HG03108 (cell line): Measurements from ENCODE around the gene NPLOC4.

Experiments used
- ATAC-seq: cut with Tn5 transposase; IDR thresholded peaks from one replicate; pipeline ENCODE4 v1.9.1; 2021; ENCODE audit warnings: moderate library complexity; ENCODE audit not compliant: unreplicated experiment

The NPLOC4 gene

DNA sequence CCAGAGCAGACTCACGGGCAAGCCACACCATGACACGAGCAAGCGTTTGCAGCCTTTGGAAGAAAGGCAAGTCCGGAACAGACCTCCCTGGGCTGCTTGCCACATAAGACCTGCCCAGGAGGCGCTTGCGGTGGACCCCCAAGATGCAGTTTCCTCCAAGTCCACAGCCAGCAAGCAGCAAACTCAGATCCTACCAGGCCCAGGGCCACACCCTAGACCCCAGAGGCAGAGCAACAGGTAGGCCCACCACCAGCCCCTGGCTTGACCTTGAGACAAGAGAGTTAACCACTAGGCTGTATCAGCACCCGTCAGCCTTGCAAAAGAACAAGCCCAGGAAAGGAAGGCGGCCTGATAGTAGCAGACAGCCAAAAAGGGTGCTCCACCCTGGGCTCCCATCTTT lies 87.1 kb downstream of the NPLOC4 start:
- no peak for ATAC-seq

DNA sequence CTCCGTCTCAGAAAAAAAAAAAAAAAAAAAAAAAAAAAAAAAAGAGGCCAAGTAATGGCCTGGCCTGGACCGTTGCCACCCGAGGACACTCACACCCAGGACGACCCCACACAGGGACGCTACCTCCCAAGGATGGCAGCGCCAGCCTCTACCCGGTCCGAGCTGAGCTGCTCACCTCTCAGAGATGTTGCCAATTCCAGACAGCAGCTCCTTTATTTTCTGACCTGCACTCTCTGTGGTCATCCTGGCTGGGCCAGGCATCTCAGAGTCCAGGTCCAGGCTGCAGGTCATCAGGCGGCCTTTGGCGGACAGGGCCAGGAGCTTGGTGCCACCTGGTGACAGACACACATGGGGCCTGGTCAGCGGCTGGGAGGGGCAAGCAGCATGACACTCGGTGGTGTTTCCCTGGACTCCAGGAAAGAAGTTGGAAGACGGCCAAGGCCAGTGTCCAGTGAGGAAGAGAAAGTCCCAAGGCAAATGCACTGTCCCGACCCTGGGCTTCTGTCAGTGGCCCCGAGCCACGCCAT lies 87.8 kb downstream of the NPLOC4 start:
- no peak for ATAC-seq

DNA sequence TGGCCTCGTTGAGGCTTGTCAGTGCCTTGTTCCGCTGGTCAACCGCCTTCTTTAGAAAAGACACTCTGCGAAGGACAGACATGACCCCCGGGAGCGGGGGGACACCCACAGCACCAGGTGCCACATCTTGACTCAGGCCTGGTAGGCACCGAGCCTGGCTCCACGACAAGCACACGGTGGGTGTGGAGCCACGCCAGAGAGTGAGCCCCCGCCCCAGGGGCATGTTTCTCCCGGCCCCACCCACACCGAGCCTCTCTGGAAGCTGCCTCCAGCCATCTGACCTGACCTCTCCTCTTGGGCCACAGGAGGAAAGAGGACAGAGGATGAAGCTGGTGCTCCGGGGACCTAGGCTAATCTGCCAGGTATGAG lies 89.3 kb downstream of the NPLOC4 start:
- no peak for ATAC-seq

DNA sequence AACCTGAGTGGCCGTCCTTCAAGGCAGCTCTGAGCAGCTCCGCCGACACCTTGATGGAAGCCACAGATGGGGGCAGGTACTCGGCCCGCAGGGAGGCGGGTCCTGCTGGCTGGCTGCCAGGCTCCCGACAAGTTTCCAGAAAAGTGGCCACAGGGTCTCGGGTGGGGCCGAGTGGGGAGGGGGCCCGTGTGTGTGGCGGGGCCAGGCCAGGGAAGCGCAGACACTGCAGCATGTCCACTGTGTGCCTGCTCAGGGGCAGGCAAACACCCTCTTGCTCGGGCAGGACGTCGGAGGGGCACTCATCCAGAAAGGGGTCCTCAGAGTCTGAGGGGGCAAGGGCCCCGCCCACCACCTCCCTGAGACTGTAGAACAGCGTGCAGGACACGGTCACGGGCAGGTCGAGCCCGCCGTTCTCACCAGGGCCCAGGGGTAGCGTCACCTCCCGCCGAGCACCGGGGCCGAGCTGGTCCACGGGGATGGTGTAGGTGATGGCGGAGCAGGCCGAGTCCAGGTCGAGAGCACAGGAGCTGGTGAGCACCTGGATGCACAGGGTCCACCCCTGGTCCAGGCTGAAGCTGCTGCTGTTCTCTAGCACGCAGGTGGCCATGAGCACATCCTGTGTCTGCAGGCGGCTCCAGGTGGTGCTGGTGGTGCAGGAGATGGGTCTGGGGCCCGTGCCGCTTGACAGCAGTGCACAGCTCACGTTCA lies 89.9 kb downstream of the NPLOC4 start:
- ATAC-seq: no peak

DNA sequence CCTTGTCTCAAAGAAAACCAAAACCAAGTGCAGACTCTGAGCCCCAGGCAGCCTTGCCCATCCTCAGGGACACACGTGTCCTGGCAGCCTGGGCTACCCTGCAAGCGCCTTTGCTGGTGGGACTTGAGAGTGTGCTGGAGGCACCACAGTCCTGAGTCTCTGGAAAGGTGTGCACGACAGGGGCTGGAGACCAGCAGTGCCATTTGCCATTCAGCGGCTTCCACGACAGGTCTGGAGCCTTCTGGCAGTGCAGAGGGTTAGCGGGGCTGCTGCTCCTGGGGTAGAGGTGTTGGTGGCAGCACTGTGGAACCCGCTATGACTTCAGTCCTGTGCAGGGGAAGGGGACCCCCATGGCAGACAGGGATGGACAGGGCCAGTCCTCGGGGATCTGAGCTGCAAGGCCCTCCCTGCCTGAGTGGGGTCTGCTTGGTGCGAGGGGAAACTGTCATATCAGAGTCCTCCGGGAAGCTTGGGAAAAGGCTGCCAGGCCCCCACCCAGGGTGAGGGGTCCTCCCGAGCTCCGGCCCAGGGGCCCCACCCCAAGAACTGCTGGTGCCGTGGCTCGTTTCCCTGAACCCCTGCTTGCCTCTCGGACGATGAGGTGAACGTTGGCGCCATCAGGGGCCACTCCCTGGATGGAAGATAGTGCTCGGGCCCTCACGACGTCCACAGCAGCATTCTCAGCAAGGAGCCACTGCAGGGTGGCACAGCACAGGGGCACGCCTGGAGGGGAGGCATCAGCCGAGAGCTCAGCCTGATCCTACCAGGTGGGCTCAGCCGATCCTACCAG lies 91.6 kb downstream of the NPLOC4 start:
- no peak for ATAC-seq

DNA sequence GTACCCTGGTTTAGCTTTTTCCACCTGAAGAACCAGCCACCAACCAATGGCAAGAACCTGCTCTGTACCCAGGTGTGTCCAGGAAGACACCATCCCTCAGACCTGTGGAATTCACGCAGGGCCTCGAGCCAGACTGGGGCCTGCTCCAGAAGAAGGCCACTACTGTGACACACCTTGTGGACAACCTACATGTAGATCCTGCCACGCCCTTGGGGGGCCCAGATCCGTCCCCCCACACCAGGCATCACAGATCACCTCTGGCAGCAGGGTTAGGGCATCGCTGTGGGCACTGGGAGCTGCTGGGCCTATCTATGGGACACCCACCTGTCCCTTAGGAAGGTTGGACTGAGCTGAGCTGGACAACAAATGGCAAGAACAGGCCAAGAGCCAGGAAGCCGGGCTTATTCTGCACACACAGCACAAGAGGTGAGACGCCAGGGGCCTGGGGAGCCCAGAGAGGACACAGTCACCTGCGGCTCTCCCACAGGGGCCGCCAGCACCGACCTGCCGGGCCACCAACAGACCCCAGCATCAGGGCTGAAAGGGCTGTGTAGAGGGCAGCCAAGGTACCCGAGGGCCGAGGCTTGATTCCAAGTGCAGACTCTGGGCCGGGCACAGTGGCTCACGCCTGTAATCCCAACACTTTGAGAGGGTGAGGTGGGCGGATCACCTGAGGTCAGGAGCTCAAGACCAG lies 92.5 kb downstream of the NPLOC4 start:
- ATAC-seq: no peak

DNA sequence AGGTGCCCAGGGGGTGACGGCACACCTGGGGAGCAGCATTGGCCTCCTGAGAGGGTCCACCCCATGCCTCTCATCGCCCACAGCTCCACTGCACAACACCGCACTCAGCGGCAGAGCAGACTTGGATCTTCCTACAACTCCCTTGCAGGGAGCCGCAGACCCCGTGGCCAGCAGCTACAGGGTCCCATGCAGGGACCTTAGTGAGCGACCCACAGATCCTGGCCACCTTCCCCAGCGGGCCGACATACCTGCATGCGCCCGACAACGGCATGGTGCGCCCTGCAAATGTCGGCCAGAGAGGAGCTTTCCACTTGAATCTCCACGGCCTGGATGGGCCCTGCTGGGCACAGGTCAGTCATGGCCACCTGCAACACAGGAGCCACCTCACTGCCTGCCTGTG lies 93.2 kb downstream of the NPLOC4 start:
- ATAC-seq: no peak

DNA sequence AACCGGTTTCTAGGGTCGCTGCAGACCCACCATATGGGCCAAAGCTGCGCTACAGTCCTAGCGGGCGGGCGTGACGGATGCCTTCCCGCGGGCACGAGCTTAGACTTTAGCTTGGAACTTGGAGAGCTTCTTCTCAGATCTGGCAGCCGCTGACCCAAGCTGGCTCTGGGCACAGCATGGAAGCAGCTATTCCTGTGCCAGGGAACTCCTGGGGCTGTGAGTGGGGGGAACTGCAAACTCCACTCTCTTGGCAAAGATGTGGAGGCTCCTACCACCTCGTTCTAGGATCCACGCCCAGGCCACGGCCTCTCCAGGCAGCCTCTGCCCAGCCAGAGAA lies 93.6 kb downstream of the NPLOC4 start:
- ATAC-seq: no peak

DNA sequence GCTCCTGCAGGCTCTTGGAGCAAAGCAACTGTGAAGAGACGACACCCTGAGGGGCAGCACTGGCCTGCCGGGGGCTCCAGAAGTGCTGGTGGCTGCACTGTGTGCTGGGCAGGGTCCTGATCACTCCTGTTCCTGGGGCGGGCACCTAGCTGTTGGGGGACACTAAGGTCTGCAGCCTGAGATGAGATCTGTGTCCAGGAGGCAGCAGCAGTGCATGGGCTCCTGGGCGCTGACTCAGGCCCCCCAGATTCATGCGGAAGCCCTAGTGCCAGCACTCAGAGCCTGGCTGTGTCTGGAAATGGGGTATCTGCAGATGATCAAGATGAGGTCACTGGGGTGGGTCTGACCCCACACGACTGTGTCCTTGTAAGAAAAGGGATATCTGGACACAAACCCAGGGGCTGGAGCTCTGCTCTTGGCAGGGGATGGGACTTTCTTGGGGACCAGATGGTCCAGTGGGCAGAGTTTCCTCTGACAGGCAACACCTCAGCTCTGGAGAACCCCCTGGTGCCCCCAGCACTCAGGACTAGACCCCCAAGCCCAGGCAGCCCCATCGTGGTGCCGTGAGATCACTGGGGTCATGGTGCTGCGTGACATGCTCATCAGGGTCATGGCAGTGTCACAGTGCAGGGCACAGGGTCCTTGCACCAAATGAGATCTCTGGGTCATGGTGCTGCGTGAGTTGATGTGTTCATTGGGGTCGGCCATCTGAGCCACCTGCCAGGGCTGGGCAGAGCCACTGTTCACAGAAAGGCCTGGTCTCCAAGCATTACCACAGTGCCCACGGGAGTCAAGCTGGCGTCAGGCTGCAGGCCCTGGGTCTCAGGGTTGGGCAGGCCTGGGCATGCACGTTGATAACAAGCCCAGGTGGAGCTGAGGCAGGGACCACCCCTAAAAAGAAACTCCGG lies 94.2 kb downstream of the NPLOC4 start:
- no peak for ATAC-seq

DNA sequence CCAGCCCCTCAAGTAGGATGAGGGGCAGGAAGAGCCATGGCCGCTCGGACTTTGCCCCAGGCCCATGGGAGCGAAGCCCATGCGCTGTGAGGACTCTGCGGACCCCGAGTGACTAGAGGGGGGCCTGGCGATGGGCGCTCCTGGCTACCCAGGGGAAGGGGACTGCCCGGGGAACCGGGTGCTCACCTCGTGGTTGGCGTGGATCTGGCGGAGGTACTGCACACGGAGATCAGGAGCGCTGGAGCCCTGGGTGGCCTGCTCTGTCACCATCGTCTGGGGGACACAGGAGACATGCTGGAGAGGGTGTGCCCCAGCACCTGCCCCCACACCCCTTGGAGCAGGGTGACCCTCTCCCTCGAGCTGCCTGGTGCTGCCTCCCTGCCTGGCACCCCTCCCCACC lies 95.8 kb downstream of the NPLOC4 start:
- ATAC-seq: no peak

DNA sequence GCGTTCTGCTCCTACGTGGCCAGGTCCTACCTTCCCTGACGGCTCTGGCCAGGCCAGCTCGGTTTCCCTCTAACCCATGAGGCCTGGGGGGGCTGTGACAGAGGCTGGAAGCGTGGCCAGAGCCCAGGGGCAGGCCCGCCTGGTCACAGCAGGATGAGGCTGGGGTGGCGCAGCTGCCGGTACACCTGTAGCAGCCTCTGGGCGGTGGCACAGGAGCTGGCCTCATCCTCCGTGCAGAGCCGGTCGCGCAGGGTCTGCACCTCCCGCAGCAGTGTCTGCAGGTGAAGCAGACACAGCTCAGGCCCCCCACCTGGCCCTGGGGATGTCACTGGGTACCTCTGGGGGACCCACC lies 96.3 kb downstream of the NPLOC4 start:
- ATAC-seq: no peak

DNA sequence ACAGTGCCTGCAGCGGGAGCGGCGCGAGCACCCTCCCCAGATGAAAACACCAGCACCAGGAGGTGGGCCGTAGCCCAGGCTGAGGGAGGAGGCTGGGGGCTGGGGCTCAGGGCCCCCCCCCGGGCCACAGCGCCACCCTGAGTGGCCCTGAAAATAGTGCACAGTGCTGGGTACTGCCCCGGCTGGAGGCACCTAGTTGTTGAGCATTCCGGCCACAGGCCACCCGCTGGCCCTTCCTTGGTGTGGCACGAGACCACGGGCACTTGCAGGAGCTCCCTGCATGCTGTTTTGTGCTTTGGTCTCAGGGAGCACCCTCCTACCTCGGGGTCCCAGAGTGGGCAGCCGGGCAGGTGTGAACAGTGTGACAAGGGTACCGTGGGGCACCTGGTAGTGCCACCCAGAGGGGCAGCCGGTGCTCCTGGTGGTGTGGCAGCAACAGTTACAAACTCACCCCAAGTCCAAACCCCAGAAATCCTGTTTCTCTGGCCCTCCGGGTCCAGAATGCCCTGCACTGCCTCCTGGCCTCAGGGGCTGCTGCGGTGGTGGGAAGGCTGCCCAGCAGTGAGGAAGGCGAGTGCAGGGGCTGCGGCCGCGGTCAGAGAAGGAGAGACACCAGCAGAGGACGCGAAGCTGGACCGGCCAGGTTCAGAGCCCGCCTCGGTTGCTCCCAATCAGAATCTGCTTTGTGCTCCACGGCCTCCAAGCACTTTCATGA lies 96.8 kb downstream of the NPLOC4 start:
- ATAC-seq: no peak

DNA sequence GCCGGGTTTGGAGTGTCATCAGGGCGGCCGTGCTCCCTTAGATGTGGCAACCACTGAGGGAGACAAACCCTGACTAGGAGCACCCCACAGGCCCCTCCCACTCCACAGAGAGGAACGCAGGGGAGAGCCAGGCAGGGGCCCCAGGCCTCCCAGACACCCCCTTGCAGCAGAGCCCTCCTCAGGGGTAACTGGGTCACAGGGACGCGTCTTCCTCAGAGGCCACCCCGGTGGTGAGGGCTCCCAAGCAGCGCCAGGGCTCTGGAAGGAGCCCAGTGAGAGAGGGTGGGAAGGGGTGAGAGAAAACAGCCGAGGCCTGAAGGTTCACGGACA lies 97.4 kb downstream of the NPLOC4 start:
- no peak for ATAC-seq

DNA sequence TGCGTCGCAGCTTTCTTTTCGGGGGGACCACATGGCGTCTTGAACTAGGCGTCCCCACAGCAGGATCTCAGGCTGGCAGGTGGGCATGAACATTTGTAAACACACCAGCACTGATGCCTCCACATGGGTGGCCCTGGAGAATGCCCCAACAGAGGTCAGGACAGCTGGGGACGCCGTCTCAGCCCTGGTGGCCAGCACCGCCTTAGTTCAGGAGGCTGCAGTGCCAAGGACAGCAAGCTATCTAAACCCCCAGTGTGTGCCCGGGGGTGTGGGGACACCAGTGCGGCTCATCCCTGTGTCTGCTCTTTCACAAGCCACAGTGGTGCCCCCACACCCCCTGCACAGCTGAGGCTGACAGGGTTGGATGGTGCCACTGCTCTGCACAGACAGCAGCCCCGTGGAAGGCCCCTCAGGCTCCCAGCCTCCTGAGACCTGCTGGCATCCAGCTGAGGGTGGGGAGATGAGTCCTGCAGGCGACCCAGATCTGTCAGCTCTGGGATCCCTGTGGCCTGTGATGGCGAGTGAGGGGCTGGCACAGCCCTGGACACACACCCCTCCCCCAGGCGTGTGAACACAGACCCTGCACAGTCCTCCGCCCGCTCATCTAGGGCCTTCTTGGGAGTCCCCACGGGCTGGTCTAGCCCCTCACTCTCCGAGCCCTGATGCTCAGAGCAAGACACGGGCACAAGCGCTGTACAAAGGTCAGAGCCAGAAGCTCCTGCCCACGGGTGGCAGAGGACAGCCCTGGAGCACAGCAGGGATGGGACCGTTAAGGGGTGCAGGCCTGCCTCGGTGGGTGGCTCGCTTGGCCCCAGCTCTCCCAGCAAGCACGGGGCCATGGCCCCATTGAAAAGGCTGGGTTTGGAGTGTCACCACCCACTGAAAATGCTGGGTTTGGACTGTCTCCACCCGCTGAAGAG lies 98.0 kb downstream of the NPLOC4 start:
- ATAC-seq: no peak

DNA sequence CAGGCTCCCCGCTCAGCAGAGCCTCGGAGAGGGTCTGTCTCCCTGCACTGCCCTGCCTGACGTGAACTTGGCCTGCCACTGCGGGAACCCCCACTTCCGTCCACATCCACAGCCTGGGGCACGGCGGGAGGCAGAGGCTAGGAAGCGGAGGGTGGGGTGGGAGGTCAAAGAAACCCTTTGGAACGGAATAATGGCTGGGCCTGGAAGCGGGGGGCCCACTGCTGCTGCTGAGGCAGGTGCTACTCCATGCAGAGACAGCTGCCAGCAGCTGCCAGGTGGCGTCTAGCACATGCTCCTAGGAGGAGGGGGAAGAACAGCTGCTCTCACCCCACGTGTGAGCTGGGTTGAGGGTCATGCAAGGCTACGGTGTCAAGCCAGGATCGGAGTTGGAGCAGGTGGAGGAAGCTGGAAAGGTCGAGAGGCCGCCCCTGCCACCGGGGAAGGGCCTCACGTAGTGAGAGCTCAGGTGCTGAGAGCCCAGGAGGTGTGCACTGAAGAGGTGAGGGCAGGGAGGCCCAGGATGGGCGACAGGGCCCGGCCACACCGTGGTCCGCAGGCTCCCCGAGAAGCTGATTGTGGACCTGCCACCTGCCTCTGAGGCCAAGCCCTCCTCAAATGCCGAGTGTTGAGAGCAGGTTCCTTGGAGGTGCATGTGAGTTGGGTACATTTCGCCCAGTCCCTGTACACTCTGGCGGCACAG lies 98.9 kb downstream of the NPLOC4 start:
- ATAC-seq: no peak

DNA sequence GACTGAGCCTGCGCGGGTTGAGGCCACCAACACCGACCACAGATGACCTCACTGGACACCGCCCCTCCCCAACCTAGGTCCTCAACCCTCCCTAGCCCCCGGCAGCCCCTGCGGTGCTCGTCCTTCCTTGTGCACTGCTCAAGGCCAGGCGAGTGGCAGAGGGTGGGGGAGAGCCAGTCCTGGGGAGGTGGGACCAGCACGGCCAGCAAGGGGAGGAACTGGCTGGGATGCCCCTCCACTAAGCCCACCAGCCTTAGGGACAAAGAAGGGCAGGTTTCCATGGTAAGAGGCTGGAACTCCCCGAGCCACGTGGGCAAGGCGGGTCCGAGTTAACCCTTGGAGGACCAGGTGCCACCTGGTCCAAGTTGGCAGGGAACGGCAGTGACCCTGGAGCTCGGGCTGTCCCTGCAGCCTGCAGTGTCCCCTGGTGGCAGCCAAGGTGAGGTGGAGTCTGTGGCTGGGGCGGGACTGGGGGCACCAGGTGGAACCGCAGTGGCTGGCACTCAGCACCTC lies 99.5 kb downstream of the NPLOC4 start:
- no peak for ATAC-seq

DNA sequence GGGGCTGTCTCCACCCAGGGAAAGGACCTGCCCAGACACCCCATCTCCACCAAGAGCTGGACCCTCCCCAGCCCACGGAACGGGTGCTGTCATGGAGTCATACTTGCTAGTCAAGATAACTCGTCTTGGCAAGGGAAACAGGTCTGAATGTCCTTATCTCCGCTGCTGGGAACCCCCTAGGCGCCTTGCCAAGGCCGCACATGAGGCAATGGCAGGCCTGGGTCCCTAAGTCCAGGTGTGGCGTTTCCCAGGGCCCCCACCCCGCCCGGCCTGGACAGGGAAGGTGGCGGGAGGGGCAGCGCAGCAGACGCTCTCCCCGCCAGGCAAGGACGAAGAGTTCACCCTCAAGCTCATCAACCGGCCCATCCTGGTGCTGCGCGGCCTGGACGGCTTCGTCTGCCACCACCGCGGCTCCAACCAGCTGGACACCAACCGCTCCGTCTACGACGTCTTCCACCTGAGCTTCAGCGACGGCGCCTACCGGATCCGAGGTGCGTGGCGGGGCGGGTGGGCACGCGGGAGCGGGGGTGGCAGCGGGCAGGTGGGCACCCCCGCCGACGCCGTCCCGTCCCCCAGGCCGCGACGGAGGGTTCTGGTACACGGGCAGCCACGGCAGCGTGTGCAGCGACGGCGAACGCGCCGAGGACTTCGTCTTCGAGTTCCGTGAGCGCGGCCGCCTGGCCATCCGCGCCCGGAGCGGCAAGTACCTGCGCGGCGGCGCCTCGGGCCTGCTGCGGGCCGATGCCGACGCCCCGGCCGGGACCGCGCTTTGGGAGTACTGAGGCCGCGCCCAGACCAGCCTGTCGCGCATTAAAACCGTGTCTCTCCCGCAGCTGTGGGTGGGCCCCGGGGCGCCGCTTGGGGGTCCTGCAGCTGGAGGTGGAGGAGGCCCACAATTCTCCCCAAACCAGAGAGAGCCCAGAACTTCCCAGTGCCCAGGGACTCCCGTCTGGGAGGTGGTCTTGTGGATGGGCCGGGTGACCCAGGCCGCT lies 100.3 kb downstream of the NPLOC4 start:
- ATAC-seq: no peak
